ENCODE data around the gene KLF6. TPM values are rescaled to one million over a fixed set of nuclear protein-coding genes. Genes with fewer than 3 reads are reported as not detected.

Gene KLF6
- total and polyA plus RNA-seq, 9 of the 15 experiments (the other 6 are each of a cell fraction or from before 2014, with no cell fraction given), result 3.2 to 23.9 (median 8.0) TPM

DNA sequence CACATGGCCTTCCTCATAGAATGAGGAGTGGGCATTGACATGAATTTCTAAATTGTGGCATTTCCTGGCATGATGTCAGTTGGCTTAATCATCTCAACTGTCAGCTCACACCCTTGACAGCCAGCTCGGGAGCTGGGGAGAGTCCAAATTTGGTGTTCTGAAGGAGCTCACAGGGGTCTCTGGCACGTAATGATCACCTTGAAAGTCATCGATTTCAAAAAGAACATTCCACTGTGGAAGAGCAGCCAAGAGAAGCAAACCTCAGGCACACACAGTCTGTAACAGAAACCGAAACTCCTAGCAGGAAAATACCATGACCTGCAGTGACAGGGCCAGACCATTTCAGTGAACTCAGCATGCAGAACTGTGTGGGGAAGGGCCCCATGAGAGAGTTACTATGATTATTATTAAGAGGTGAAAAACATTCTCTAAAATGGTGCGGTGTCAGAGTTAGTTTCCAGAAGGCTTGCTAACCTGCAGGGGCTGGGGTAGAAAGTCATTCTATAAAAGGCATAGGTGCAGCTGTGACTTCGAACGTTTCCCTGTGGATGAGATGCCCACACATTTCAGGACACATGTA lies 26.4 kb upstream of the KLF6 start (continued):
- TF ChIP-seq FOXK2 (conservative IDR thresholded peaks at IDR 0.05 in 1 of 2, IDR thresholded peaks at IDR 0.05 in 1 of 2; ENCODE audit: low read depth in 2 of 2) (0 out of 4 replicates have a peak, but pooled peaks of 1 of the 2 experiments have one; percentile 21), ZNF766 (CRISPR knock-in tag; conservative IDR thresholded peaks at IDR 0.05) (peak; percentile 31; the same call in 1 of the 2 replicates), GTF2E2 (tag; IDR thresholded peaks at IDR 0.05) (0 out of 2 replicates have a peak, but pooled peaks have one; percentile 6)

DNA sequence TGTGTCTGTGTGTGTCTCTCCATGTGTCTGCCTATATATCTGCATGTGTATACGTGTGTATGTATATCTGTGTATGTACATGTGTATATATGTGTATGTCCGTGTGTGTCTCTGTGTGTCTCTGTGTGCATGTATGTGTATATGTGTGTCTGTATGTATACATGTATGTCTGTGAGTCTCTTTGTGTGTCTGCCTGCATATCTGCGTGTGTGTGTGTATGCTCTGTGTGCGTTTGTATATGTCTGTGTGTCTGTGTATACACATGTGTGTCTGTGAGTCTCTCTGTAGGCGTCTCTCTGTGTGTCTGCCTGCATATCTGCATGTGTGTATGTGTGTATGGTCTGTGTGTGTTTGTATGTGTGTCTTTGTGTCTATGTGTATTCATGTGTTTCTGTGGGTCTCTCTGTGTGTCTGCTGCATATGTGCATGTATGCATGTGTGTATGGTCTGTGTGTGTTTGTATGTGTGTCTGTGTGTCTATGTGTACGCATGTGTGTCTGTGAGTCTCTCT lies 23.7 kb upstream of the KLF6 start:
- H3K36me3 ChIP-seq (ENCODE audit: control insufficient read depth, insufficient read depth, low read length), result no peaks in the 10 kb centered on the region
- intact Hi-C loops (cut with micrococcal nuclease), result no loop called here
- no peak for FAIRE-seq
- no peaks in the 10 kb centered on the region for H3K79me2 ChIP-seq (ENCODE audit: control insufficient read depth, insufficient read depth, low read length)
- no peak for DNase-seq (ENCODE audit: extremely low read depth in 1 of 4, low spot score in 3 of 4)
- peak overlapping the region; percentile 86; the same call in 1 of the 2 replicates for H3K4me2 ChIP-seq (ENCODE audit: insufficient read depth, low read length)
- no peaks in the 10 kb centered on the region for H4K20me1 ChIP-seq (replicated peaks; ENCODE audit: control insufficient read depth, insufficient read depth, low read length)
- in situ Hi-C loops (cut with MboI), result no loop called here
- BruUV-seq (replicated peaks), result no TSS peak
- ChIA-PET CTCF (ENCODE audit: low intra/inter-chr PET ratio) (no interaction called here), POLR2A (interaction anchor here (0.7 to 3.0 kb wide), 4 partner anchors 8 to 68 kb away, joined by 3 to 30 read pairs (median 4); partner anchors contain the start of gene KLF6)
- peak overlapping the region in 1 of 2 experiments; percentile 79; a peak in 1 of 4 replicates for H3K9ac ChIP-seq (ENCODE audit: insufficient read depth in 1 of 2, low read depth in 2 of 2, low read length in 2 of 2)
- H3K4me1 ChIP-seq (replicated peaks in 1 of 2; ENCODE audit: control insufficient read depth in 2 of 2, insufficient read depth in 2 of 2, low read length in 2 of 2), result peaks cover 48 to 78% of the 10 kb centered on the region in 2 experiments
- no peak for ATAC-seq
- H3K27ac ChIP-seq (ENCODE audit: extremely low read depth, low read depth, low read length), result peak overlapping the region; percentile 91
- H3K4me3 ChIP-seq, result no peak overlapping the region
- H3K27me3 ChIP-seq (ENCODE audit: control insufficient read depth in 2 of 2, insufficient read depth in 2 of 2, low read length in 2 of 2), result no peaks in the 10 kb centered on the region; a peak in 1 of 5 replicates
- WGBS (ENCODE audit: insufficient coverage, low coverage, missing lambda C conversion rate), result 78% methylated on average over 6 of the region's 6 CpGs
- no peaks in the 10 kb centered on the region for H3K9me1 ChIP-seq (ENCODE audit: control insufficient read depth, insufficient read depth, low read length)
- H3K9me3 ChIP-seq (replicated peaks; ENCODE audit: control insufficient read depth, insufficient read depth, low read depth, low read length), result no peaks in the 10 kb centered on the region
- H2AFZ ChIP-seq (ENCODE audit: low read depth, low read length), result peak overlapping the region; percentile 98
- TF ChIP-seq FOXK2 (conservative IDR thresholded peaks at IDR 0.05 in 1 of 2, IDR thresholded peaks at IDR 0.05 in 1 of 2; ENCODE audit: low read depth in 2 of 2) (no peak), NONO (IDR thresholded peaks at IDR 0.05; ENCODE audit: low read depth in 2 of 2, low read length in 1 of 2) (no peak), BRD9 (IDR thresholded peaks at IDR 0.05; ENCODE audit: low read depth, partially characterized antibody) (no peak), CAMTA2 (CRISPR knock-in tag; conservative IDR thresholded peaks at IDR 0.05) (no peak), MCM5 (IDR thresholded peaks at IDR 0.05; ENCODE audit: low read depth) (no peak), HOXB6 (CRISPR knock-in tag; IDR thresholded peaks at IDR 0.05; ENCODE audit: borderline replicate concordance) (no peak), HIVEP1 (CRISPR knock-in tag; IDR thresholded peaks at IDR 0.05) (no peak), SIN3B (IDR thresholded peaks at IDR 0.05; ENCODE audit: low read depth) (no peak), ZNF184 (CRISPR knock-in tag; IDR thresholded peaks at IDR 0.05) (no peak), ZNF253 (CRISPR knock-in tag; conservative IDR thresholded peaks at IDR 0.05) (no peak)
- TF ChIP-seq, protein P1, sequence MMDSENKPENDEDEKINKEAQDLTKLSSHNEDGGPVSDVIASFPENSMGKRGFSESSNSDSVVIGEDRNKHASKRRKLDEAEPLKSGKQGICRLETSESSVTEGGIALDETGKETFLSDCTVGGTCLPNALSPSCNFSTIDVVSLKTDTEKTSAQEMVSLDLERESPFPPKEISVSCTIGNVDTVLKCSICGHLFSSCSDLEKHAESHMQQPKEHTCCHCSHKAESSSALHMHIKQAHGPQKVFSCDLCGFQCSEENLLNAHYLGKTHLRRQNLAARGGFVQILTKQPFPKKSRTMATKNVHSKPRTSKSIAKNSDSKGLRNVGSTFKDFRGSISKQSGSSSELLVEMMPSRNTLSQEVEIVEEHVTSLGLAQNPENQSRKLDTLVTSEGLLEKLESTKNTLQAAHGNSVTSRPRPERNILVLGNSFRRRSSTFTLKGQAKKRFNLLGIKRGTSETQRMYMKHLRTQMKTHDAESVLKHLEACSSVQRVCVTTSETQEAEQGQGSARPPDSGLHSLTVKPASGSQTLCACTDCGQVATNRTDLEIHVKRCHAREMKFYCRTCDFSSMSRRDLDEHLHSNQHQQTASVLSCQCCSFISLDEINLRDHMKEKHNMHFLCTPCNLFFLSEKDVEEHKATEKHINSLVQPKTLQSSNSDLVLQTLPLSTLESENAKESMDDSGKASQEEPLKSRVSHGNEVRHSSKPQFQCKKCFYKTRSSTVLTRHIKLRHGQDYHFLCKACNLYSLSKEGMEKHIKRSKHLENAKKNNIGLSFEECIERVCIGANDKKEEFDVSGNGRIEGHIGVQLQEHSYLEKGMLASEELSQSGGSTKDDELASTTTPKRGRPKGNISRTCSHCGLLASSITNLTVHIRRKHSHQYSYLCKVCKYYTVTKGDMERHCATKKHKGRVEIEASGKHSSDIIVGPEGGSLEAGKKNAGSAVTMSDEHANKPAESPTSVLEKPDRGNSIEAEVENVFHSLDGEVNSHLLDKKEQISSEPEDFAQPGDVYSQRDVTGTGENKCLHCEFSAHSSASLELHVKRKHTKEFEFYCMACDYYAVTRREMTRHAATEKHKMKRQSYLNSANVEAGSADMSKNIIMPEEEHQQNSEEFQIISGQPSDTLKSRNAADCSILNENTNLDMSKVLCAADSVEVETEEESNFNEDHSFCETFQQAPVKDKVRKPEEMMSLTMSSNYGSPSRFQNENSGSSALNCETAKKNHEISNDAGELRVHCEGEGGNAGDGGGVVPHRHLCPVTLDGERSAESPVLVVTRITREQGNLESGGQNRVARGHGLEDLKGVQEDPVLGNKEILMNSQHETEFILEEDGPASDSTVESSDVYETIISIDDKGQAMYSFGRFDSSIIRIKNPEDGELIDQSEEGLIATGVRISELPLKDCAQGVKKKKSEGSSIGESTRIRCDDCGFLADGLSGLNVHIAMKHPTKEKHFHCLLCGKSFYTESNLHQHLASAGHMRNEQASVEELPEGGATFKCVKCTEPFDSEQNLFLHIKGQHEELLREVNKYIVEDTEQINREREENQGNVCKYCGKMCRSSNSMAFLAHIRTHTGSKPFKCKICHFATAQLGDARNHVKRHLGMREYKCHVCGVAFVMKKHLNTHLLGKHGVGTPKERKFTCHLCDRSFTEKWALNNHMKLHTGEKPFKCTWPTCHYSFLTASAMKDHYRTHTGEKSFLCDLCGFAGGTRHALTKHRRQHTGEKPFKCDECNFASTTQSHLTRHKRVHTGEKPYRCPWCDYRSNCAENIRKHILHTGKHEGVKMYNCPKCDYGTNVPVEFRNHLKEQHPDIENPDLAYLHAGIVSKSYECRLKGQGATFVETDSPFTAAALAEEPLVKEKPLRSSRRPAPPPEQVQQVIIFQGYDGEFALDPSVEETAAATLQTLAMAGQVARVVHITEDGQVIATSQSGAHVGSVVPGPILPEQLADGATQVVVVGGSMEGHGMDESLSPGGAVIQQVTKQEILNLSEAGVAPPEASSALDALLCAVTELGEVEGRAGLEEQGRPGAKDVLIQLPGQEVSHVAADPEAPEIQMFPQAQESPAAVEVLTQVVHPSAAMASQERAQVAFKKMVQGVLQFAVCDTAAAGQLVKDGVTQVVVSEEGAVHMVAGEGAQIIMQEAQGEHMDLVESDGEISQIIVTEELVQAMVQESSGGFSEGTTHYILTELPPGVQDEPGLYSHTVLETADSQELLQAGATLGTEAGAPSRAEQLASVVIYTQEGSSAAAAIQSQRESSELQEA (IDR thresholded peaks at IDR 0.05; ENCODE audit: low read depth), result 0 out of 2 replicates have a peak, but pooled peaks have one; percentile 25

All from K562 (cell line).